Liver (tissue), 9 donors: ENCODE results near the gene TSHZ3. TPM values are rescaled to one million over a fixed set of nuclear protein-coding genes. Genes with fewer than 3 reads are reported as not detected.

ENCODE experiments used
- DNase-seq: peaks from one replicate; pipeline ENCODE4 v3.0.0-alpha.2; 2017; ENCODE audit warnings: low spot score
- H3K27ac ChIP-seq, 2 donors: one replicate each; pipeline ENCODE4 v1.7.0; 2013; ENCODE audit warnings: inconsistent platforms in 2 of 2, low read length in 2 of 2, control low read depth in 1 of 2, low read depth in 1 of 2, mild to moderate bottlenecking in 1 of 2
- H3K27me3 ChIP-seq, 4 donors: one replicate each; pipeline versions ENCODE4 v1.6.1 to v1.7.0; 2013; ENCODE audit warnings: low read length in 3 of 4, inconsistent platforms in 1 of 4, mild to moderate bottlenecking in 1 of 4, moderate library complexity in 1 of 4; ENCODE audit not compliant: control insufficient read depth in 4 of 4, insufficient read depth in 4 of 4
- H3K36me3 ChIP-seq, 4 donors: one replicate each; pipeline versions ENCODE4 v1.6.1 to v1.7.0; 2013; ENCODE audit warnings: low read length in 3 of 4, mild to moderate bottlenecking in 3 of 4, low read depth in 1 of 4, moderate library complexity in 1 of 4; ENCODE audit not compliant: control insufficient read depth in 4 of 4, insufficient read depth in 3 of 4
- H3K4me1 ChIP-seq, 4 donors: one replicate each; pipeline versions ENCODE4 v1.6.1 to v1.7.0; 2013; ENCODE audit warnings: low read length in 3 of 4, mild to moderate bottlenecking in 3 of 4, moderate library complexity in 1 of 4; ENCODE audit not compliant: control insufficient read depth in 4 of 4, insufficient read depth in 4 of 4
- H3K4me3 ChIP-seq, 3 donors: one replicate each; pipeline versions ENCODE4 v1.6.1 to v1.7.0; 2013; ENCODE audit warnings: low read length in 3 of 3, control low read depth in 1 of 3, low read depth in 1 of 3, mild to moderate bottlenecking in 1 of 3
- H3K9ac ChIP-seq, 2 donors: one replicate each; pipeline ENCODE4 v1.7.0; 2013; ENCODE audit warnings: low read length in 2 of 2, mild to moderate bottlenecking in 2 of 2, moderate library complexity in 2 of 2, control low read depth in 1 of 2, low read depth in 1 of 2
- H3K9me3 ChIP-seq, 4 donors: one replicate each; pipeline versions ENCODE4 v1.6.1 to v1.7.0; 2013; ENCODE audit warnings: low read length in 3 of 4; ENCODE audit not compliant: control insufficient read depth in 4 of 4
- EGR1 ChIP-seq, 2 donors: IDR thresholded peaks; 2 replicates each; pipeline ENCODE4 v1.6.1; 2016 to 2018; ENCODE audit warnings: antibody characterized with exemption in 2 of 2, low read depth in 2 of 2
- FOXA1 ChIP-seq: IDR thresholded peaks from 2 replicates; pipeline ENCODE4 v1.6.1; 2016; ENCODE audit warnings: antibody characterized with exemption
- FOXA2 ChIP-seq: IDR thresholded peaks from 2 replicates; pipeline ENCODE4 v1.6.1; 2016; ENCODE audit warnings: antibody characterized with exemption
- GABPA ChIP-seq, 2 donors: IDR thresholded peaks in 1 of 2; conservative IDR thresholded peaks in 1 of 2; 2 replicates each; pipeline ENCODE4 v1.6.1; 2016; ENCODE audit warnings: antibody characterized with exemption in 2 of 2, mild to moderate bottlenecking in 1 of 2, moderate library complexity in 1 of 2
- HNF4G ChIP-seq: IDR thresholded peaks from 2 replicates; pipeline ENCODE4 v1.6.1; 2016; ENCODE audit warnings: antibody characterized with exemption
- JUND ChIP-seq, 2 donors: IDR thresholded peaks; 2 replicates each; pipeline ENCODE4 v1.6.1; 2016; ENCODE audit warnings: antibody characterized with exemption in 2 of 2
- NR2F2 ChIP-seq: IDR thresholded peaks from 2 replicates; pipeline ENCODE4 v1.6.1; 2016; ENCODE audit warnings: antibody characterized with exemption
- RAD21 ChIP-seq, 2 donors: IDR thresholded peaks; 2 replicates each; pipeline ENCODE4 v1.6.1; 2016; ENCODE audit warnings: antibody characterized with exemption in 2 of 2, mild to moderate bottlenecking in 2 of 2
- RXRA ChIP-seq, 2 donors: IDR thresholded peaks; 2 replicates each; pipeline ENCODE4 v1.6.1; 2017 to 2018; ENCODE audit warnings: antibody characterized with exemption in 2 of 2, mild to moderate bottlenecking in 1 of 2
- TAF1 ChIP-seq: conservative IDR thresholded peaks from 2 replicates; pipeline ENCODE4 v1.6.1; 2016; ENCODE audit warnings: antibody characterized with exemption, mild to moderate bottlenecking
- ZBTB33 ChIP-seq: IDR thresholded peaks from 2 replicates; pipeline ENCODE4 v1.6.1; 2016; ENCODE audit warnings: antibody characterized with exemption
- WGBS: extraction: QIAGEN DNeasy Blood & Tissue Kit; methylation state at CpG from one replicate; pipeline ENCODE4 v1.1.7; 2013; 5-methylcytosine and 5-hydroxymethylcytosine counted together
- polyA plus RNA-seq, 2 donors: library from polyadenylated mRNA; stranded (reverse) in 1 of 2; unstranded in 1 of 2; fragments of 200-250 nt in 1 of 2; fragments of >200 nt in 1 of 2; fragmentation: Nextera tagmentation in 1 of 2; extraction: Ambion mirVana in 1 of 2; gene quantifications; one replicate each; pipeline versions ENCODE4 v1.2.1 to v1.2.3, GENCODE V29; 2013 to 2015
- total RNA-seq, 2 donors: library from RNA; depleted of rRNA; stranded (reverse); fragments of >200 nt; gene quantifications; one replicate each; pipeline ENCODE4 v1.2.3, GENCODE V29; 2014
- TF ChIP-seq, protein P1 (sequence below): IDR thresholded peaks from 2 replicates; pipeline ENCODE4 v1.6.1; 2016; ENCODE audit warnings: antibody characterized with exemption
- TF ChIP-seq, protein P2 (sequence below): IDR thresholded peaks from 2 replicates; pipeline ENCODE4 v1.6.1; 2016; ENCODE audit warnings: antibody characterized with exemption, mild to moderate bottlenecking
- TF ChIP-seq, protein P3 (sequence below): fragments of 150-350 bp; IDR thresholded peaks from 2 replicates; pipeline ENCODE4 v1.5.1; 2017; ENCODE audit warnings: improper control_type of control experiment, low read depth, low read length; ENCODE audit not compliant: missing input control
- donor health status: healthy.
- donor health status: healthy.
- donor health status: healthy.
- donor health status: healthy.
- donor health status: healthy.

The TSHZ3 gene
- total and polyA plus RNA-seq, 4 donors, result 0.42 to 3.3 (median 0.68) TPM

DNA sequence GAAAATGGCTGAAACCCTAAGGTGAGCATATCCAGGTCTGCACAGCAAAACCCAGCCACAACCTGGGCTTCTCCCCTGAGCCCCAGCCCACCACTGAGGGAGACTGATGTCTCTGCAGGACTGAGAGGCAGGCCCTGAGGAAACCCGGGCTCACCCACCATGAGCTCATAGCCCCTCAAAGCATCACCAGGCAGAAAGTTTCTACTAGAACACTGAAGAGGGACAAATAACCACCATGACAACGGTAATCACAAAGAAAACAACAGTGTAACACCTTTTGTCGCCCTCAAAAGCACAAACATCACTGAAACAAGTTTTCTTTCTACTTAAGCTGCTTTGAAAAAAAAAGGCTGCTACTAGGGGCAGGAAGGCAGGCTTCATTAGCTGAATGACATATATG is 29.8 kb downstream of the TSHZ3 start:
- DNase-seq, result no peak
- Histone ChIP-seq H3K4me1 (peaks cover 0 to 3% (median 0%) of the 10 kb centered on the region in 4 donors), H3K27ac (no peak overlapping the region), H3K27me3 (peaks cover 0 to 5% (median 0%) of the 10 kb centered on the region in 4 donors), H3K9ac (no peak overlapping the region), H3K9me3 (no peaks in the 10 kb centered on the region), H3K36me3 (no peaks in the 10 kb centered on the region), H3K4me3 (no peak overlapping the region)
- TF ChIP-seq EGR1 (IDR thresholded peaks at IDR 0.05; ENCODE audit: low read depth in 2 of 2) (no peak), FOXA2 (no peak), RXRA (IDR thresholded peaks at IDR 0.05) (no peak), FOXA1 (no peak), HNF4G (no peak), ZBTB33 (no peak), RAD21 (IDR thresholded peaks at IDR 0.05) (no peak), GABPA (IDR thresholded peaks at IDR 0.05 in 1 of 2, conservative IDR thresholded peaks at IDR 0.05 in 1 of 2) (no peak)
- TF ChIP-seq, protein P1, sequence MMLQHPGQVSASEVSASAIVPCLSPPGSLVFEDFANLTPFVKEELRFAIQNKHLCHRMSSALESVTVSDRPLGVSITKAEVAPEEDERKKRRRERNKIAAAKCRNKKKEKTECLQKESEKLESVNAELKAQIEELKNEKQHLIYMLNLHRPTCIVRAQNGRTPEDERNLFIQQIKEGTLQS, result no peak
- TF ChIP-seq, protein P2, sequence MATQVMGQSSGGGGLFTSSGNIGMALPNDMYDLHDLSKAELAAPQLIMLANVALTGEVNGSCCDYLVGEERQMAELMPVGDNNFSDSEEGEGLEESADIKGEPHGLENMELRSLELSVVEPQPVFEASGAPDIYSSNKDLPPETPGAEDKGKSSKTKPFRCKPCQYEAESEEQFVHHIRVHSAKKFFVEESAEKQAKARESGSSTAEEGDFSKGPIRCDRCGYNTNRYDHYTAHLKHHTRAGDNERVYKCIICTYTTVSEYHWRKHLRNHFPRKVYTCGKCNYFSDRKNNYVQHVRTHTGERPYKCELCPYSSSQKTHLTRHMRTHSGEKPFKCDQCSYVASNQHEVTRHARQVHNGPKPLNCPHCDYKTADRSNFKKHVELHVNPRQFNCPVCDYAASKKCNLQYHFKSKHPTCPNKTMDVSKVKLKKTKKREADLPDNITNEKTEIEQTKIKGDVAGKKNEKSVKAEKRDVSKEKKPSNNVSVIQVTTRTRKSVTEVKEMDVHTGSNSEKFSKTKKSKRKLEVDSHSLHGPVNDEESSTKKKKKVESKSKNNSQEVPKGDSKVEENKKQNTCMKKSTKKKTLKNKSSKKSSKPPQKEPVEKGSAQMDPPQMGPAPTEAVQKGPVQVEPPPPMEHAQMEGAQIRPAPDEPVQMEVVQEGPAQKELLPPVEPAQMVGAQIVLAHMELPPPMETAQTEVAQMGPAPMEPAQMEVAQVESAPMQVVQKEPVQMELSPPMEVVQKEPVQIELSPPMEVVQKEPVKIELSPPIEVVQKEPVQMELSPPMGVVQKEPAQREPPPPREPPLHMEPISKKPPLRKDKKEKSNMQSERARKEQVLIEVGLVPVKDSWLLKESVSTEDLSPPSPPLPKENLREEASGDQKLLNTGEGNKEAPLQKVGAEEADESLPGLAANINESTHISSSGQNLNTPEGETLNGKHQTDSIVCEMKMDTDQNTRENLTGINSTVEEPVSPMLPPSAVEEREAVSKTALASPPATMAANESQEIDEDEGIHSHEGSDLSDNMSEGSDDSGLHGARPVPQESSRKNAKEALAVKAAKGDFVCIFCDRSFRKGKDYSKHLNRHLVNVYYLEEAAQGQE, result no peak
- TF ChIP-seq, protein P3, sequence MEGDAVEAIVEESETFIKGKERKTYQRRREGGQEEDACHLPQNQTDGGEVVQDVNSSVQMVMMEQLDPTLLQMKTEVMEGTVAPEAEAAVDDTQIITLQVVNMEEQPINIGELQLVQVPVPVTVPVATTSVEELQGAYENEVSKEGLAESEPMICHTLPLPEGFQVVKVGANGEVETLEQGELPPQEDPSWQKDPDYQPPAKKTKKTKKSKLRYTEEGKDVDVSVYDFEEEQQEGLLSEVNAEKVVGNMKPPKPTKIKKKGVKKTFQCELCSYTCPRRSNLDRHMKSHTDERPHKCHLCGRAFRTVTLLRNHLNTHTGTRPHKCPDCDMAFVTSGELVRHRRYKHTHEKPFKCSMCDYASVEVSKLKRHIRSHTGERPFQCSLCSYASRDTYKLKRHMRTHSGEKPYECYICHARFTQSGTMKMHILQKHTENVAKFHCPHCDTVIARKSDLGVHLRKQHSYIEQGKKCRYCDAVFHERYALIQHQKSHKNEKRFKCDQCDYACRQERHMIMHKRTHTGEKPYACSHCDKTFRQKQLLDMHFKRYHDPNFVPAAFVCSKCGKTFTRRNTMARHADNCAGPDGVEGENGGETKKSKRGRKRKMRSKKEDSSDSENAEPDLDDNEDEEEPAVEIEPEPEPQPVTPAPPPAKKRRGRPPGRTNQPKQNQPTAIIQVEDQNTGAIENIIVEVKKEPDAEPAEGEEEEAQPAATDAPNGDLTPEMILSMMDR, result no peak
- WGBS, result 37% methylated on average over 3 of the region's 3 CpGs

DNA sequence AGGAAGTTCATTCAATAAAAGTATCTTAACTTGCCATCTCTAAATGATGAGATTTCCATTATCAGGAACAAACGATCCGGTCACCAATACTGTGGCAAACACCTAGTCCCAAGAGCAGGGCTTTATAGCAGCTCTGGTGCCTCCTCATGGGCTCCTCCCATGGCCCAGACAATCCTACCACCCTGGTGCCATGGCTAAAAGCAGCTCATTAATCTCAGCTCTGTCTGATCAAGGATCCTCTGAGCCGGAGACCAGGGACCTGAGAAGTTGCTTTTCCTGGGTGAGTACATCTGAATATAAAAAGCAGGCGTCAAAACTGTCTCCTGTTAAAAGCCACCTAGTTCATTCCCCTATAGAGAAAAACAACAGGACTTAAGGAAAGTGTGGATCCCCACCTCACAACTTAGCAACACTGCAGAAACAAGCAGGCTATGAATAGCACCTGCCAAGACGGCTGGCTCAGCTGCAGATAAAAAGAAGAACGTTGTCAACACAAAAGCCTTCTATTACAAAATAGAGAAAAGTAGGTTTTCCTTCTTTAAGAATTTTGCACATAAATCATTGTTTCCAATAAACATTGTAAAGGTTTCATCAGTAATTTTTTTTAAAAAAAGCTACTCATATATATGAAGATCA is 30.3 kb downstream of the TSHZ3 start:
- TF ChIP-seq HNF4G (no peak), NR2F2 (no peak), TAF1 (no peak), JUND (IDR thresholded peaks at IDR 0.05) (no peak), RAD21 (IDR thresholded peaks at IDR 0.05) (no peak)
- TF ChIP-seq, protein P3, result no peak
- TF ChIP-seq, protein P2, result no peak
- H3K9ac ChIP-seq, result no peak overlapping the region
- DNase-seq, result no peak
- 33% methylated on average over 6 of the region's 6 CpGs for WGBS
- no peaks in the 10 kb centered on the region for H3K36me3 ChIP-seq
- peaks cover 0 to 3% (median 0%) of the 10 kb centered on the region in 4 donors for H3K4me1 ChIP-seq
- no peak overlapping the region for H3K27ac ChIP-seq
- peaks cover 0 to 8% (median 0%) of the 10 kb centered on the region in 4 donors for H3K27me3 ChIP-seq
- H3K4me3 ChIP-seq, result no peak overlapping the region
- H3K9me3 ChIP-seq, result no peaks in the 10 kb centered on the region
